ENCODE data around the gene DUSP1.

The DUSP1 gene

DNA sequence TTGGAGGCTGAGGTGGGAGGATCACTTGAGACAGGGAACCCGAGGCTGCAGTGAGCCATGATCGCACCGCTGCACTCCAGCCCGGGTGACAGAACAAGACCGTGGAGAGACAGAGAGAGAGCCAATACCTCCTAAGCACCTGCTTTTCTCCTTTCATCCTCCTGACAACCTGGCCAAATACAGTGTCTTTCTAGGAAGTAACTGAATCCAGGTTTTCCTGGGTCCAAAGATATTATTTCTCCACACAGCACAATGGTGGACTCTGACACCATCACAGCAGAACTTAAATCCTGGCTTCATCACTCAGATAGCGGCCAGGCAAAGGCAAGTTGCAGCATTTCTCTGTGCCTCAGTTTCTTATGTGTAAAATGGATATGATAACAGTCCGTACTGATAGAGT, 21.9 kb downstream of the DUSP1 start:
- H3K4me3 ChIP-seq (ENCODE audit: low read depth, low read length), result no peak overlapping the region
- TF ChIP-seq, protein P1, sequence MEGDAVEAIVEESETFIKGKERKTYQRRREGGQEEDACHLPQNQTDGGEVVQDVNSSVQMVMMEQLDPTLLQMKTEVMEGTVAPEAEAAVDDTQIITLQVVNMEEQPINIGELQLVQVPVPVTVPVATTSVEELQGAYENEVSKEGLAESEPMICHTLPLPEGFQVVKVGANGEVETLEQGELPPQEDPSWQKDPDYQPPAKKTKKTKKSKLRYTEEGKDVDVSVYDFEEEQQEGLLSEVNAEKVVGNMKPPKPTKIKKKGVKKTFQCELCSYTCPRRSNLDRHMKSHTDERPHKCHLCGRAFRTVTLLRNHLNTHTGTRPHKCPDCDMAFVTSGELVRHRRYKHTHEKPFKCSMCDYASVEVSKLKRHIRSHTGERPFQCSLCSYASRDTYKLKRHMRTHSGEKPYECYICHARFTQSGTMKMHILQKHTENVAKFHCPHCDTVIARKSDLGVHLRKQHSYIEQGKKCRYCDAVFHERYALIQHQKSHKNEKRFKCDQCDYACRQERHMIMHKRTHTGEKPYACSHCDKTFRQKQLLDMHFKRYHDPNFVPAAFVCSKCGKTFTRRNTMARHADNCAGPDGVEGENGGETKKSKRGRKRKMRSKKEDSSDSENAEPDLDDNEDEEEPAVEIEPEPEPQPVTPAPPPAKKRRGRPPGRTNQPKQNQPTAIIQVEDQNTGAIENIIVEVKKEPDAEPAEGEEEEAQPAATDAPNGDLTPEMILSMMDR (IDR thresholded peaks at IDR 0.05; ENCODE audit: borderline replicate concordance, insufficient read depth, low read depth, low read length), result no peak

DNA sequence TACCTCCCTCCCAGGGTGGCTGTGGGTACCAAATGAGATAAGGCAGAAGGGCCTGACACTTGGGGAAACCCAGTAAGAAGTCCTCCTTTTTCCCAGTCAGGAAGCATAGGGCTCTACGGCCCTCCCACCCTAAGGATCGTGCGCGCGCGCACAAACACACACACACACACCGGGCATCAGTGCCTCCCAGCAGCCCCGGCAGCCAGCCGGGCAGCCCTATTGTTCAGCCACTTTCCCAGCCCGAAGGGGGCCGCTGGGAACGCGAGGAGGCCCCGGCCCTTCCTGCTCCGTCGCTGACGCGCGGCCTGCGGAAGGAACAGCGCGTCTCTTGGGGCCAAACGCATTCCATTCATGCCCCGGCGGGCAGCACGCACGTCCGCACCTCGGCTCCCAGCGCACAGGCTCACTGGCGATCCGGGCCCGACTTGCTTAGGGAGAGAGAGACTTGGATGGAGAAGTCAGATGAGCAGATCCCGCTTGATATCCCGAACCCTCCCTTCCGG, 22.6 kb downstream of the DUSP1 start:
- TF ChIP-seq, protein P1 (IDR thresholded peaks at IDR 0.05; ENCODE audit: borderline replicate concordance, insufficient read depth, low read depth, low read length), result no peak
- H3K4me3 ChIP-seq (ENCODE audit: low read depth, low read length), result no peak overlapping the region

DNA sequence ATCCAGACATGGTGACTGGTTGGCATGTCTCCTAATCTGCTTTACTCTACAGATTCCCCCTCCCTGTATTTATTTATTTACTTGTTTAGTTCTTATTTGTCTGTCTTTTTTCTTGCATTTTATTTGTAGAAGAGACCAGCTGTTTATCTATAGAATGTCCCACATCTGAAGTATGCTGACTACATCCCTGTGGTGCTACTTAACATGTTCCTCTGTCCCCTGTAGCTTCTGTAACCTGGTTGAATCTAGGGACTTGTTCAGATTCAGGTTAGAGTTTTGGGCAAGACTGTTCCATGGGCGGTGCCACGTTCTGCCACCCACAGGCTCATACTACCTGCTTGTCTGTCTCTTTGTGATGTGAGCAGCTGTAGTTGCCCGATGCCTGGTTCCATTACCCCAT, 23.5 kb downstream of the DUSP1 start:
- H3K4me3 ChIP-seq (ENCODE audit: low read depth, low read length), result no peak overlapping the region
- TF ChIP-seq, protein P1 (IDR thresholded peaks at IDR 0.05; ENCODE audit: borderline replicate concordance, insufficient read depth, low read depth, low read length), result no peak

DNA sequence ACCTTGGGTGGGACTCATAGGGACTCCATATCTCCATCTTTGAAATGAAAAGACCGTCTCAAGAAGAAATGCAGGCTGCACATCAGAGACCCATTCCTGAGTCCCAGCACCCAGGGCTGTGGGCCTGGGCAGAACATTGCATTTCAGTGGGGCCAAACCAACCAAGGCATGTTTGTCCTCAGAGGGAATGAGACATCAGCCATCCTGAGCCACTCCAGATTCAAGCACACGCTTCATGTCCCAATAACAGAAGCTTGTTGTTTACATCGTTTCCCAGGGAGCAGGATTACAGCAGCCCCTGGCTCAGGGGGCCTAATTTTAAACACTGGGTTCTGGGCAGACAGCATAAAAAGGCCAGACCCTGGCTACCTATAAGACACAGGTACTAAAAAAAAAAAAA, 24.3 kb downstream of the DUSP1 start:
- TF ChIP-seq, protein P1 (IDR thresholded peaks at IDR 0.05; ENCODE audit: borderline replicate concordance, insufficient read depth, low read depth, low read length), result no peak
- H3K4me3 ChIP-seq (ENCODE audit: low read depth, low read length), result no peak overlapping the region

DNA sequence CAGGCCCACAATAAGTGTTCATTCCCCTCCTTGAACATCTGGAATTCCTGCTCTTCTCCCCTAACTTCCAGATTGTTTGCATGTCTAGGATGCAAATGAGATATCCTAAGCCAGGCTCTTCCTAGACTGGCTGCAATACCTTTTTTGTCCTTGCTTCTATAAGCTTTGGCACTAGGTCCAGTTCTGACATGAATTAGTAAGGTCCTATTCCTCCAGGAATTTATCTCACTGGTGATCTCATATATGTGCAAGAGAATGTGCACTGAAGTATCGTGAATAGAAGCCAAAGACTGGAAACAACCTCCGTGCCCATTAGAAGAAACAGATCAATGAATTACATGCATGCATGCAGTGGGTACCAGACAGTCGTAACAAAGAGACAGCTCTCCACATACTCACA, 25.2 kb downstream of the DUSP1 start:
- TF ChIP-seq, protein P1 (IDR thresholded peaks at IDR 0.05; ENCODE audit: borderline replicate concordance, insufficient read depth, low read depth, low read length), result no peak
- H3K4me3 ChIP-seq (ENCODE audit: low read depth, low read length), result no peak overlapping the region

DNA sequence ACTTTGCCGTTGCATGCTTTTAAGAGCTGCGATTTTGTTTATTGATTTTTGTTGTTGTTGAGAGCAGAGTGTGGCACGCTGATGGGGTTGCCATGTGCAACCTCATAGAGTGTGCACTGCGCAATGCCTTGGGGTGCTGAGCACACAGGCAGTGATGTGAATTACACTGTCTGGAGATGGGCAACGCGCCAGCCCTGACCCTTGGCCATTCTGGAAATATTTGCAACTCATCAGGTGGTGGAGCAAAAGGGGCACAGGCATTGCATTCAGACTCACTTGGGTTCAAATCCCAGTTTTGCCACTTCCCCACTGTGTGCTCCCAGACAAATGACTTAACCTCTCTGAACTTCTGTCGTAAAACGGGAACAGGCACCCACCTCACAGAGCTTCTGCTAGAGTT, 25.6 kb downstream of the DUSP1 start:
- TF ChIP-seq, protein P1 (IDR thresholded peaks at IDR 0.05; ENCODE audit: borderline replicate concordance, insufficient read depth, low read depth, low read length), result no peak

DNA sequence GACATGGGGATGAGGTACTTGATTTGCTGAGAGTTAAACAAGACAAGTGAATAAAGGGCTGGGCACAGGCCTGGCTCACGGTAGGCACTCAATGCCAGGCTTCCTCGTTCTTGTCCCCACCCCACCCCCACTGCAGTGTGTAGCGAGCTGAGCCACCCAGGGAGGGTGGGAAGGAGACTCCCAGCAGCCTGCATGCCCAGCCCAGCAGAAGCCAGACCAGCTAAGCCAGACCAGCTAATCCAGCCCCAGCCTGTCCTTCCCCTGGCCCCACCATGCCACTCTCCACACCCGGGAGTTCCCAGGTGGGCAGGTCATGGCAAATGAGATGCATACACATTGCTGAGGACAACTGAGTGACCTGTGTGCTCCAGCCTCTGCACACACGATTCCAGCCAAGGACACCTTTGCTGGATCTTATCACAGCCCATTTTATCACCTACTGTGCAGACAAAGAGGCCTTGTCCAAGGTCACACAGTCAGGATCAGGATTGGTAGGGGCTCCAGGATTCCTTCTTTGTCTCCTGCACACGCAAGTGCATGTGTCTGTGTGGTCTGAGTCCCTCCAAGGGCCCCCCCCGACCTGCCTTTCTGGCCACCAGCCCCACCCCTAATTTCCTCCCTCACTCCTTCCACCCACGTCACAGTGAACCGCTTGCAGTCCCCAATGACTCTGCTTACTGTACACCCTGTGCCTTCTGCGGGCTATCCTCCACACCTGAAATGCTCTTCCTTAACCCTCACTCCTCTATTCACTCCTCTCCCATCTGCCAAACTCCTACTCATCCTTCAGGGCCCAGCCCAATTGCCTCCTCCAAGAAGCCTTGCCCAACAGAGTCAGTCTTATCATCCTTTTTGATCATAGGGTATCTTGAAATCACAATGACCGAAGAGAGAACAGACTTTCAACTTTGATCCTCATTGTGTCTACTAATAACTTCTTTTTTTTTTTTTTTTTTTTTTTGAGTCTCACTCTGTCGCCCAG, 26.6 kb downstream of the DUSP1 start:
- TF ChIP-seq, protein P1 (IDR thresholded peaks at IDR 0.05; ENCODE audit: borderline replicate concordance, insufficient read depth, low read depth, low read length), result no peak
- H3K4me3 ChIP-seq (ENCODE audit: low read depth, low read length), result no peak overlapping the region

More for the DNA sequence above, 25.6 kb downstream of the DUSP1 start:
- H3K4me3 ChIP-seq (ENCODE audit: low read depth, low read length), result no peak overlapping the region

Measured in GM12875 (cell line).